GM18951 (cell line): ENCODE results near the gene IL22RA2.
"Not testable (repeated sequence)": the region's sequence is repeated elsewhere in the genome, so short reads cannot be mapped to it uniquely, and the experiment has no call there.

ENCODE experiments used
- POLR2A ChIP-seq: IDR thresholded peaks from 4 replicates; pipeline ENCODE4 v1.6.1; 2011; ENCODE audit warnings: mild to moderate bottlenecking; ENCODE audit not compliant: insufficient read length, insufficient read depth; ENCODE audit errors: extremely low read depth
- in situ Hi-C: fragments of 300-500 bp; cut with MboI; formaldehyde crosslinking; loops from one replicate; pipeline ENCODE4 v1.12.0; 2022; ENCODE audit warnings: low sequenced_read_pairs, mixed read lengths, inconsistent platforms; ENCODE audit not compliant: unreplicated experiment

Gene IL22RA2

DNA sequence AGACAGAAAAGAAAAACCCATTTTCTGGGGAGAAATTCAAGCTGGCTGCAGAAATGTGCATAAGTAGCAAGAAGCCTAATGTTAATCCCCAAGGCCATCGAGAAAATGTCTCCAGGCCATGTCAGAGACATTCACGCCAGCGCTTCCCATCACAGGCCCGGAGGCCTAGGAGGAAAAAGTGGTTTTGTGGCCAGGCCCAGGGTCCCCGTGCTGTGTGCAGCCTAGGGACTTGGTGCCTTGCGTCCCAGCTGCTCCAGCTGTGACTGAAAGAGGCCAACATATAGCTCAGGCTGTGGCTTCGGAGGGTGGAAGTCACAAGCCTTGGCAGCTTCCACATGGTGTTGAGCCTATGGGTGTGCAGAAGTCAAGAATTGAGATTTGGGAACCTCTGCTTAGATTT lies 34.8 kb upstream of the IL22RA2 start:
- no peak for TF ChIP-seq POLR2A
- in situ Hi-C loops = no loop called here

DNA sequence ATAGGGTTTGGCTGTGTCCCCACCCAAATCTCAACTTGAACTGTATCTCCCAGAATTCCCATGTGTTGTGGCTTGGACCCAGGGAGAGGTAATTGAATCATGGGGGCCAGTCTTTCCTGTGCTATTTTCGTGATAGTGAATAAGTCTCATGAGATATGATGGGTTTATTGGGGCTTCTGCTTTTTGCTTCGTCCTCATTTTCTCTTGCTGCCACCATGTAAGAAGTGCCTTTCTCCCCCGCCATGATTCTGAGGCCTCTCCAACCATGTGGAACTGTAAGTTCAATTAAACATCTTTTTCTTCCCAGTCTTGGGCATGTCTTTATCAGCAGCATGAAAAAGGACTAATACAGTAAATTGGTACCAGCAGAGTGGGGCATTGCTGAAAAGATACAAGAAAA lies 34.0 kb upstream of the IL22RA2 start:
- in situ Hi-C loops = not testable (repeated sequence)

DNA sequence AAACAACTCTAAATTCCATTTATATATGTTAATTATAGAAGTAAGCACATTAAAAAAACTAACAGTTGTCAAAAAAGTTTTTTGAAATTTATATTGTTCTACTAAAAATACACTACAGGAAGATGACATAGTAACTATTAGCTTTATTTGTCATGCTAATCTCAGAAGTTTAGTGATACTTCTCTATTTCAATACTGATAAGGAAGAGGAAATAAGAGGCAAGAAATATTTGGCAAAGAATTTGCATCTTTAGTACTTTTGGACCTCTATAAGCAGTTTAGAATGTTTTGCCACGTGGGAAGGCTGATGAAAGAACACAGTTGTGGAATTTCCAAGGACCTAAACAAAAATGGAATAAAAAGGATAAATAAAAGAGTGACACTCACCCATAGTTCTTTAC lies 33.1 kb upstream of the IL22RA2 start:
- in situ Hi-C loops = no loop called here
- no peak for TF ChIP-seq POLR2A

DNA sequence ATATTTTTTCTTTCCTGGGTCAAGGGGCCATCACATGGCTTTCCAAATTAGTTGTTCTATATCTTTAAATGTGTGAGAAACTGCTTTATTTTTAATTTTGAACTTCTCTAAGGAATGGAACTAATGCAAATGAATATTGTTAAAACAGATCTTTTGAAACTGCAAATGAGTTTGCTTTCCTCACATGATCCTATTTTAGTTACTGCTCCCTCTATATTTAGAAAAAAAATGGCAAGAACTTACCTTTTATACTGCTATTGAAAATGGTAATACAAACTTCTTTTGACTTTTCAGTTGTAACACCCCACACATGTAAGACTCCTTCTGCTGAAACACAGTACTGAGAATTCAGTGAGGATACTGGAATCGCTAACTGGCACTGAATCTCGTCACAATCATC lies 29.8 kb upstream of the IL22RA2 start:
- in situ Hi-C loops = no loop called here

DNA sequence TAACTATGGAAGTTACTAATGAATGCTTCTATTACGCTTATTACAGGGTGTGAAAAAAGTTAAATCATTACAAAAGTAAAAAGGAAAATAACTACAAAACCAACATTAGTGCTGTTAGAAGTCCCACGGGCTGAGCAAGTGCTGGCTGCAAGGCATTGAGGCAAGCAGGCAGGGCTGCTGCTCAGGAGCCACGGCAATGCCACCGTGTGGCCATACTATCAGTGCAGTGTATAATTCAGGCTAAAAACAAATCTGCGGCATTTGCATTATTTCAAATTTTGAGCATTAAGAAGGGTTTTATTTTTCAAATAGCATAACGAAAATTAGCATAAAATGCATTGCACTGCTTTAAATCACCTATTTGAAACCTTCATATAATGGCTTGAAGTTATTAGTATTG lies 28.6 kb upstream of the IL22RA2 start:
- in situ Hi-C loops = no loop called here
- TF ChIP-seq POLR2A = no peak

More for the DNA sequence above, 29.8 kb upstream of the IL22RA2 start:
- TF ChIP-seq POLR2A = no peak

DNA sequence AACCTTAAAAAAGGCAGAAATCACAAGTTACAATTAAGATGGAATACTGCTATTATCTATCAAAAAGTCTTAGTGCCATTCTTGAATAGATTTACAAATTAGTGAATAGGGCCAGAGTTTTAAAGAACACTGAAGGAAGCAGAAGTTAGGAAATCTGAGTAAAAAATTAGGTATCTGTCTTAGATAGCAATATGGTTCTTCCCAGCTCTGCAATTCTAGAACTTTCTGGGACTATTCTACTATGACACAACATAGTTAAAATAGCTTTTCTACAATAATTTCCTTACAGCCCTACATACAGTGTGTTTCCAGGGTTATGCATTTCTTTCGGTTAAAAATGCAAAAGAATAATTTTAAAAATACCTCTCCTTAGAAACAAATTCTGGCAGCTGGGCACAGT lies 27.6 kb upstream of the IL22RA2 start:
- TF ChIP-seq POLR2A = no peak
- in situ Hi-C loops = no loop called here

DNA sequence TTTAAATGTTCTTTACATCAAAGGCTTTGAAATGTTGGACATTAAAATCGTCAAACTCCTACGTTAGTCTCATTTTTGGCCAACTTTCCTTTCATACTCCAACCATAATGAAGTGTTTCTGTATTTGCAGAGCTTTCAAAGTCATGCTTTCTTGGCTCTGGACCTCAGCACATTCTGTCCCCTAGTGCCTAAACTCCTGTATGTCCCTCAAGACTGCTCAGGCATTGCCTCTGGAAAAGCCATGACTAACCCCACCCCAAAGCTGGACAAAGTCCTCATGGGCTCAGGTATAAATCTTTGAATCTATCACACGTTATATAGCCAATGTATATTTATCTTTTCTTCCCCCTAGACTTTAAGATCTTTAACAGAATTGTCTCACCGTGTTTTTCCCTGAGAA lies 26.8 kb upstream of the IL22RA2 start:
- in situ Hi-C loops = no loop called here

DNA sequence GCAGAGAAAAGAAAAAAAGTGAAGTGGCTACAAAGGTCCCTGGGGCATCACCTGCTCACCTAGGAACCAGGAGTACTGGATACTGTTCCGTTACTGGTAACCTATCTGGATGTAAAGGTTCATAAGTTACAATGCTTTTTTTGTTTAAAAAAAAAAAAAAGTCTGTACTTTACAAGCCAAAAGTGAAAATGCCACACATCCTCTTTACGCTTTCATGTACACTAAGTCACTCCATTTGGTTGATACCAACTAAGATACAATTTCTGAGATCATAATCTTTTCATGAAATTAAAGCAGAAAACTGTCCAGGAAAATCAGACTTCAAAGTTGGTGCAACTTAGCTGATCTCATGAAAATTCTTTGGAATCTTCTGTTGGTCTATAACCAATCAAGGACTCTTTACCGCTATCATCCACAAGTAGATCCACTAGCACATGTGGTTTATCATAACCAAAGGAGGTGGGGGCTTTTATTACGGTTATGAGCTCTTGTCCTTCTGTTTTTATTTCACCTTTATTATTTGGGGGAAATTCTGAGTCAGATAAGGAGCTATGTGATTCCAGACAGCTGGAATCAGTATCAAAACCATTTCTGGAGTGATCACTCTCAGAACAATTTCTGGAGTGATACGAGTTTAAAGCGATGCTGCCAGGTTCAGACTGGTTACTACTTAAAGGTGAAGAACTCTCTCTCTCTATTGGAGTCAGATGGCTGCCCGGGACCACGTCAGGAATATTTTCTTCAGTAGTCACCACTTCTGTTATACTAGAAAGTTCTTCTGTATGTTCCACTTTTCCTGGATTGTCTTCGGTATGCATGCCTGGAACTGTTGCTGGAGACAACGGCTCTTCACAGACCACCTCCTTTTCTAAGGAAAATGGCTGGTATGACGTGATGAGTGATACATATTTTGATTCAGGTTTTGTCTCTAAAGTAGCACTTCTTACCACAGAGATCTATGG lies 24.5 kb upstream of the IL22RA2 start:
- in situ Hi-C loops = no loop called here
- TF ChIP-seq POLR2A = no peak

More for the DNA sequence above, 26.8 kb upstream of the IL22RA2 start:
- TF ChIP-seq POLR2A = no peak

DNA sequence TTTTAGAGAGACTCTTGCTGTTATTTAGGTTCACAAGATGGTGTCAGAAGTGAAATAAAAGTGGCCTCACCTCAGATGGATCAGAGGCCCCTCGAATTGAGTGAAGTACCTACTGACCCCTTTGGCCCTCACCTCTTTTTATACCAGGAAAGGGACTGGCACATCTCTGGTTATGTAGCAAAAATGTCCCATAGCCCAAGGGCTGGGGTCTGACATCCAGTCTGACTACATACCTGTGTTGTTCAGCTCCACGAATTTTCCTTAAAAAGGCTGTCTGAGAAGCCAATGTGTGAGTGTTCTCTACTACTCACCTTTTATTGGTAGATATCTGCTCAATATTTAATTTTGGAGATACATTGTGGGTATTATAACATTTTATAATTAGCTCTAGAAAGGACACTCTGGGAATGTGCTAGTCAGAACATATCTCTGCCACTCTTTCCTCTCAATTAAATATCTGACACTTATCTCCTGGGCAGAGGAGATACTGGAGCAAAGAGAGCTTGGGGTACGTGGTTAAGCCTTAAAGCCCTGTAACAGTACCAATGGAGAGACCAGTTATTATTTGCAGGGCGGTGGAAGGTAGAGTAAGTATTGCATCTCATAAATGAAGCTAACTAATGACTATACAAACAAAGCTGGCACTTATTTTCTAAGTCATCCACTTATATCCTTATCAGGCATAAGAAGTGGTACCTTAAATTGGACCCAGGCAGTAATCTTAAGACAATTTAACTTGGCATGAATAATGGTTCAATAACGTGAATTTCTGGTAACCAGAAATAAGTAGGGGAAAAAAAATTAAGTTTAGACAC lies 20.0 kb upstream of the IL22RA2 start:
- in situ Hi-C loops = no loop called here
- TF ChIP-seq POLR2A = no peak

DNA sequence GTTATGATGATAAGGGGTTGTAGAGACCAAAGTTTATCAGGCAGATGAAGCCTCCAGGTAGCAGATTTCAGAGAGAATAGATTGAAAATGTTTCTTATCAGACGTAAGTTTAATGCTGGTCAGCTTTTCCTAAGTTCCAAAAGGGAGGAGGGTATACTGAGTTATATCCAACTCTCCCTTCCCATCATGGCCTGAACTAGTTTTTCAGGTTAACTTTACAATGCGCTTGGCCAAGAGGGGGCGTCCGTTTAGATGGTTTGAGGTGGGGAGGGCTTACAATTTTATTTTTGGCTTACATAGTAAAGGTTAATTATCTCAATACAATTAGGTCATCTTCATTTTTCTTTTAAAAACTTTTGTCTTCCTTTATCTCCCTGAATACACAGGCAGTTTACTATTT lies 19.4 kb upstream of the IL22RA2 start:
- in situ Hi-C loops = no loop called here
- TF ChIP-seq POLR2A = no peak

DNA sequence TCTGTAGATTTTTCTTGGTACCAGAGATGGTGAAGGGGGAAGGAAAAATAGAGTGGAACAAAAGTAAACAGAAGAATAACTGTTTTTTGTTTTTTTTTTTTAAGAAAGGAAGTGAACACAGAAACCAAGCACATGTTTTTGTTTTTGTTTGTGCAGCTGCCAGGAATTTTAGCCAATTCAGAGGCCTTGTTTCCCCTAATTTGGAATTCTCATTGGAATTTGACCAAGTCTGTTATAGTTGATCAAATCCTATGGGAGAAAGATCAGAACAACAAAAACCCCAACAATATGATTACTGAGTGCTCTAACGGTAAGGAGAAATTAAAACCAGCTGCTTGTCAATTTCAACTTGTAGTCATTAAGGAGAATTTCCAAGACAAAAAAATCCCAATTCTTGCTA lies 18.2 kb upstream of the IL22RA2 start:
- in situ Hi-C loops = no loop called here
- no peak for TF ChIP-seq POLR2A

DNA sequence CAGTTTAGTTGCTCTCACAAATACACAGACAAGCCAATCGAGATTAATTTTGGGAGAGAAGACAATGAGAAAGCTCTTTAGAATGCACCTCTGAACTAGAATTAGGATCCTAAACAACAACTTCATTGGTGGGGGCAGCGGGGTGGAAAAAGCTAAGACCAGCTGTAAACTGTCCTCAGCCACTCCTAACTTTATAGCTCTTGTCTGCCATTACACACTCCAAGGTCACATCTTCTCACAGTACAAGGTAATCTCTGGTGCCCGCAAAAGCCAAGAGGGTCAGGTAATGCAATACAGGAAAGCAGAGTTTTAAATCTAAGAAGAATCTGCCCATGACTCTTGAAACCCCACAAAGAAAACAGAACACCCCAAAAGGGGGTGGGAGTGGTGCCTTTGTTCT lies 17.8 kb upstream of the IL22RA2 start:
- no peak for TF ChIP-seq POLR2A

DNA sequence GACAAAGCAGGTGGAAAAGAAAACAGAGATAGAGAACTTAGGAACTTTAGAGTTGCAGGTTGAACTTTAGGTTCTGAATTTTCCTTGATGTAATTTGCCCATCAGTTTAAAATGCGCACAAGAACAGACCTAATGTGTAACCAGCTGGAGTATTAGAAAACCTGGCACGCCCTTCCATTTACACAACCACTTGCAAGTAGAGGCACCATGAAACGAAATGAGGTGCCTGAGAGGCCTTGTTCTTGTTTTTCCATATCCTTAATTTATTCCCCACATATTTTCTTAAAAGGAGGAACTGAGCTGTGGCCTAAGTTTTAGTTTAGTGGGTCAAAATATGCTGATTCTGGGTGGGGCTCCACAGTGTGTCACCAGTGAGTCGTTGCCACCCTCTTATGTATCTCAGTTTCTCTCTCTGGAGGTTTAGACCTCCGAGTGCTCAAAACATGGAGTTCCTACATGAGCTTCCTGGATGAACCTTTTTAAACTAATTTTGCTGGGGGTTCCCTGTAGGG lies 17.2 kb upstream of the IL22RA2 start:
- in situ Hi-C loops = no loop called here
- TF ChIP-seq POLR2A = no peak

More for the DNA sequence above, 17.8 kb upstream of the IL22RA2 start:
- in situ Hi-C loops = no loop called here
